GM18502 (cell line): Measurements from ENCODE around the gene ZNF396.

Source experiments
- ATAC-seq: cut with Tn5 transposase; IDR thresholded peaks from one replicate; pipeline ENCODE4 v1.9.1; 2021; ENCODE audit warnings: mild to moderate bottlenecking; ENCODE audit not compliant: unreplicated experiment, poor library complexity

Gene ZNF396

GRCh38 chr18:35343488-35343935, 33.6 kb downstream of the ZNF396 start:
- no peak for ATAC-seq

DNA sequence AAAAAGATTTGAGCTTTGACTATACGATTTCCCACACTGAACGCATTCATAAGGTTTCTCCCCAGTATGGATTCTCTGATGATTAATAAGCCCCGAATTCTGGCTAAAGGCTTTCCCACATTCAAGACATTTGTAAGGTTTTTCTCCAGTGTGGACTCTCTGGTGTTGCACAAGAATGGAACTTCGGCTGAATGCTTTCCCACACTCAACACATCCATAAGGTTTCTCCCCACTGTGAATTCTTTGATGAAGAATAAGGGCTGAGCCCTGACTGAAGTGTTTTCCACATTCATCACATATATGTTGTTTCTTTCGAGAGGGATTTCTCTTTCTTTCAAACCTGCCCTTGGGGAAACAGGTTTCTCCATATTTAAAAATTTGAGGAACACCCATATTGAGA, 39.9 kb downstream of the ZNF396 start:
- ATAC-seq: no peak

DNA sequence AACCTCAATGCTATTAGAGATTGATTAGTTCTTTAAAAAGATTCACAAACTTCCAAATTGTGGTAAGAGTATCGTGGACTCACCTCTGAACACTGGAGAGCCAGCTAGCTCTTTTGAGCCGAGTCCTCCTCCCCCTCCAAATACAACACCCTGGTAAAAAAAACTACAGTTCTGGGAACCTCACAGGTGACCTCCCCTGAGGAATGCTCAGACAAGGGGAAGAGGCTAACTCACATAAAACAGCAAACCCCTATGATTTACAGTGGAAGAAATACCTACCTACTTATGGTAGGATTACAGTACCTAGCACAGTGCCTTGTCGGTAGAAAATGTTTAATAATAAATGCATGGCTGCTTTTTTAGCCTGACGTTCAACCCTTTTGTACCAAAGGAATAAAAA, 41.3 kb downstream of the ZNF396 start:
- no peak for ATAC-seq

- ATAC-seq: no peak
These were observed 42.3 kb downstream of the ZNF396 start for GRCh38 chr18:35334821-35335220.

DNA sequence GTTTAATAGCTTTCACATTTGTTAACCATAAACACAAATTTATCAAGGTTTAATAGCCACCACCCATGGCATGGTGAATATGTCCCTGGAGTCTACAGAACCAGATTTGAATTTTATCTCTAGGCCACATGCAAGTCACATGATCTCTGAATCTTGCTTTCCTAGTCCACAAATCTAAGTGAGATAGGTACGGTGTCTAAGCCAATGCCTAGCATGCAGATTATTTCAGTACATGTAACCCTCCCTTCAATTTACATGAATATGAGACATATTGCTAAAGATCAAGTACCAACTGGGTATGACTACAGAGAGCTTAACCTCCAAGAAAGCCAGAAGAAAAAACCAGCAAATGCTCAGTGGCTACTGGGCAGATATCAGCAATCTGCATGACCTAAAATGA, 42.9 kb downstream of the ZNF396 start:
- no peak for ATAC-seq

DNA sequence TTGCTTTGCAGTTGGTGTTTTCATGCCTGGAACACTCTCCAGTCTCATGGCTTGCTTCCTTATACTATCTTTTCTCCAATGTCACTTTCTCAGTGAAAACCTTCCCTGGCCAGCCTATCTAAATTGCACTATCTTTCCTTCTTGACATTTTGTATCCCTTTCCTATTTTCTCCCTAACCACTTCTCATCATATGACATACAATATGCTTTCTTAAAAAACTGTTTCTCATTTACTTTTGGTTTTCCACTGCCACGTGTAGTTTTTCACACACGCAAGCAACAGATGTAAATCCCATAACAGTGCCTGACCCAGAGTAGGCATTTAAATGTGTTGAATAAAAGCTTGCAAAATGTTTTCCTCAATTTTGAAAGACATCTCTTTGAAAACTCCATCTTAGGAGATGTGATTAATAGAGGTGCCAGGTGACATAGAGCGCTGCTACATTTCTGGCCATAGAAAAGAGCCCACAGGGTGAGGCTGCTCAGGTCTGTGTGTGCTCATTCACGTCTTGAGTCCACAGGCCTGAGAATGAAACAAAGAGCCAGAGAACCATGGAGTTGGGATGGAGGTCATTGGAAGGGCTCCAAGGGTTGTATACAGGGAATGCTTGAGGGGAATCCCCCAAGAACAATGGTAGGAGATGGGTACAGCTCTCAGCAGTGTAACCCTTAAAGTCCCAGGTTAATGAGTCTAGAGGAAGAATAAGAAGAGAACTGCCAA, 45.6 kb downstream of the ZNF396 start:
- no peak for ATAC-seq

DNA sequence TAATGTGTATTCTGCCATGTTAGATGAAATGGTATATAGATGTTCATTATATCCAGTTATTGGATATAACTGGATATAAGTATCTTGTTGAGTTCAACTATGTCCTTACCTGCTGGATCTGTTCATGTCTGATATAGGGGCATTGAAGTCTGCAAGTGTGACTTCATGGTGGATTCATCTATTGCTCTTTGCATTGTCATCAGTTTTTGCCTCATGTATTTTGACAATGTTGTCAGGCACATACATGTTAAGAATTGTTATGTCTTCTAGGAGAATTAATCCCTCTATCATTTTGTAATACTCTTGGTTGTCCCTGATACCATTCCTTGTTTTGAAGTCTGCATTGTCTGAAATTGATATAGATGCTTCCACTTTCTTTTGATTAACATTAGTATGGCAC, 48.3 kb downstream of the ZNF396 start:
- ATAC-seq: no peak

DNA sequence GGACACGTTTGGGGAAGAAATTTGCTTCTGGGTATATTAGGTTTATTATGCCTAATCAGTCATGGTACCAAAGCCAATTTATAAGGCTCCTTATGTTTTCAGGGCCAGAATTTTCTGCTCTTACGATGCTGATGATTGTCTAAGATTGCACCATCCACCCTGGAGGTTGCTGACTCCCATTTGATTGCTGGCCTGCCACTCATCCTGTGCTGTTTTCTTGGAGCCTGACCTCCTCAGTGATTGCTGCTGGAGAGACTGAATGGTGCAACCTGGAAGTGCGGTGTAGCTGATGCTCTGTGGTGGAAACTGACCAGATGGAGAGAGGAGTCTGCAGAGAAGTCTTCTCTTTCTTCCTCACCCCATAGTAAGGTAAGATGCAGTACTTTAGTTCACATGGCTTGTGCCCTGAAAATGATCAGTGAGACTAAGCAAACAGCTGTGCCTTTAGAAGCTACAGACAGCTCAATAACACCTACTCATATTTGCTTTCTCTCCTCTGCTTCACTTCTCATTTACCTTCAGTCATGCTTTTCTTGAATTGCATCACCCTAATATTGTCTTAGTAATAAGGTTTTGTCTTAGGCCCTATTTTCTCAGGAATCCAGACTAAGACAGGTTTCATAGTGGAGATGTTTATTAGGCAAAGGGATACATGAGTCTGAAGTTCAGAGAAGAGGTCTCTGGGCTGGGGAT, 50.3 kb downstream of the ZNF396 start:
- ATAC-seq: no peak

DNA sequence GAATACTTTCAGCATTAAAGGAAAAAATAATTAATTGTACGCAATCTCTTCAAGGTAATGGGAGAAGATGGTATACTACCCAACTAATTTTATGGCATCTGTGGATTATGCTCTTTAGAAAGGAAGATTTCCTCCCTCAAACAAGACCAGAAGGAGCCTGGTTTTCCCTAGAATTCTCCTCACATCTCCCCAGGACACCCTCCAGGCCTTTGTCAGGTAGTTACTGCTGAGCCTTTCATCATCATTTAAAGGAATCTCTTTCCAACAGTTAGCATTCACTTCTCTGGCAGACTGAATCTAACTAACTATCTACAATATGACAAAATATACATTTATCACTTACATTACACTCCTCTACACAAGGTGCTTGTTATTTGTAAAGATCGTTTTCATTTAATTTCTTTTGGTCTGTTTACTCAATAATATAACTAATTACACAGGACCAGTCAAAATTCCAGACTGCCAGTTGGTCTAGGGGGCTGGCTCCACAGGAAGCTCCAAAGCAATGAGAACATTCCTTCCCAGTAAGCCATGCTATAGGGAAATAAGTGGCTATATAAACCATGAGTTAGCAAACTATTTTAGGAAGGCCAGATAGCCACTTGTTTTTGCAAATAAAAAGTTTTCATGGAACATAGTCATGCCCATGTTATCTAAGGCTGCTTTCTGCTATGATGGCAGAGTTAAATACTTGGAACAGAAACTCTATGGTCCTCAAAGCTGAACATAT, 52.0 kb downstream of the ZNF396 start:
- ATAC-seq: no peak

- no peak for ATAC-seq
These were observed 54.4 kb downstream of the ZNF396 start for GRCh38 chr18:35322486-35323458.
